Fibroblast of lung (primary cell): ENCODE data around the gene APBA1. TPM values are rescaled to one million over a fixed set of nuclear protein-coding genes. Genes with fewer than 3 reads are reported as not detected.

ENCODE experiments used
- DNase-seq, 2 donors: peaks; one replicate each; pipeline versions ENCODE4 v3.0.0 to v3.0.0-alpha.2; 2010; ENCODE audit warnings: low read depth in 2 of 2
- H2AFZ ChIP-seq: 2 replicates; pipeline ENCODE4 v1.5.1; 2012; ENCODE audit warnings: low read length, control low read depth, inconsistent platforms
- H3K27ac ChIP-seq: 2 replicates; pipeline ENCODE4 v1.5.1; 2011; ENCODE audit warnings: low read length, control low read depth; ENCODE audit not compliant: insufficient read depth
- H3K27me3 ChIP-seq: 2 replicates; pipeline ENCODE4 v1.5.1; 2011; ENCODE audit warnings: mild to moderate bottlenecking, low read length; ENCODE audit not compliant: control insufficient read depth, insufficient read depth
- H3K36me3 ChIP-seq: 2 replicates; pipeline ENCODE4 v1.5.1; 2011; ENCODE audit warnings: low read length; ENCODE audit not compliant: control insufficient read depth, insufficient read depth
- H3K4me1 ChIP-seq: 2 replicates; pipeline ENCODE4 v1.5.1; 2011; ENCODE audit warnings: low read length; ENCODE audit not compliant: control insufficient read depth, insufficient read depth; ENCODE audit errors: extremely low read depth
- H3K4me2 ChIP-seq: 2 replicates; pipeline ENCODE4 v1.5.1; 2011; ENCODE audit warnings: low read length, control low read depth; ENCODE audit not compliant: insufficient read depth; ENCODE audit errors: extremely low read depth
- H3K4me3 ChIP-seq, 4 experiments: fragments of 200-600 bp in 1 of 4; sonication (generic) in 1 of 4; replicated peaks in 1 of 4; 2 replicates each; pipeline ENCODE4 v1.5.1; 2011 to 2016; ENCODE audit warnings: low read length in 4 of 4, low read depth in 3 of 4, mild to moderate bottlenecking in 3 of 4, control low read depth in 2 of 4, inconsistent platforms in 1 of 4, mixed read lengths in 1 of 4; ENCODE audit not compliant: insufficient read depth in 1 of 4; ENCODE audit errors: control extremely low read depth in 1 of 4
- H3K79me2 ChIP-seq: 2 replicates; pipeline ENCODE4 v1.5.1; 2012; ENCODE audit warnings: mild to moderate bottlenecking, low read length, inconsistent platforms; ENCODE audit not compliant: control insufficient read depth, insufficient read depth
- H3K9ac ChIP-seq: 2 replicates; pipeline ENCODE4 v1.5.1; 2011; ENCODE audit warnings: mild to moderate bottlenecking, low read length, control low read depth; ENCODE audit not compliant: insufficient read depth
- H3K9me3 ChIP-seq: 2 replicates; pipeline ENCODE4 v1.5.1; 2012; ENCODE audit warnings: low read depth, low read length; ENCODE audit not compliant: control insufficient read depth, insufficient read depth
- H4K20me1 ChIP-seq: 2 replicates; pipeline ENCODE4 v1.5.1; 2011; ENCODE audit warnings: low read length; ENCODE audit not compliant: control insufficient read depth, insufficient read depth; ENCODE audit errors: extremely low read depth
- EZH2 ChIP-seq: IDR thresholded peaks from 2 replicates; pipeline ENCODE4 v1.5.1; 2012; ENCODE audit warnings: low read length, control low read depth, mild to moderate bottlenecking; ENCODE audit errors: missing control alignments
- polyA plus RNA-seq, 2 donors: library from polyadenylated mRNA; depleted of rRNA in 1 of 2; stranded (reverse) in 1 of 2; unstranded in 1 of 2; fragments of >200 nt; gene quantifications; 2 replicates each; pipeline ENCODE4 v1.2.1, GENCODE V29; 2011 to 2012; ENCODE audit warnings: missing spikeins in 1 of 2
- total RNA-seq: library from RNA; depleted of rRNA; stranded (reverse); fragments of >200 nt; gene quantifications from 2 replicates; pipeline ENCODE4 v1.2.1, GENCODE V29; 2014
- TF ChIP-seq, protein P1 (sequence below), 2 donors: IDR thresholded peaks in 1 of 2; conservative IDR thresholded peaks in 1 of 2; 1 replicate in 1 of 2; 2 replicates in 1 of 2; pipeline ENCODE4 v1.5.1; 2011 to 2012; ENCODE audit warnings: low read length in 2 of 2, control low read depth in 1 of 2, inconsistent platforms in 1 of 2, low read depth in 1 of 2, mild to moderate bottlenecking in 1 of 2

The APBA1 gene
- total and polyA plus RNA-seq, 2 donors (not counting 1 experiment from before 2014, with no cell fraction given), result 5.0 to 8.8 TPM

GRCh38 chr9:69494763-69495162 is 177.4 kb downstream of the APBA1 start:
- TF ChIP-seq, protein P1, sequence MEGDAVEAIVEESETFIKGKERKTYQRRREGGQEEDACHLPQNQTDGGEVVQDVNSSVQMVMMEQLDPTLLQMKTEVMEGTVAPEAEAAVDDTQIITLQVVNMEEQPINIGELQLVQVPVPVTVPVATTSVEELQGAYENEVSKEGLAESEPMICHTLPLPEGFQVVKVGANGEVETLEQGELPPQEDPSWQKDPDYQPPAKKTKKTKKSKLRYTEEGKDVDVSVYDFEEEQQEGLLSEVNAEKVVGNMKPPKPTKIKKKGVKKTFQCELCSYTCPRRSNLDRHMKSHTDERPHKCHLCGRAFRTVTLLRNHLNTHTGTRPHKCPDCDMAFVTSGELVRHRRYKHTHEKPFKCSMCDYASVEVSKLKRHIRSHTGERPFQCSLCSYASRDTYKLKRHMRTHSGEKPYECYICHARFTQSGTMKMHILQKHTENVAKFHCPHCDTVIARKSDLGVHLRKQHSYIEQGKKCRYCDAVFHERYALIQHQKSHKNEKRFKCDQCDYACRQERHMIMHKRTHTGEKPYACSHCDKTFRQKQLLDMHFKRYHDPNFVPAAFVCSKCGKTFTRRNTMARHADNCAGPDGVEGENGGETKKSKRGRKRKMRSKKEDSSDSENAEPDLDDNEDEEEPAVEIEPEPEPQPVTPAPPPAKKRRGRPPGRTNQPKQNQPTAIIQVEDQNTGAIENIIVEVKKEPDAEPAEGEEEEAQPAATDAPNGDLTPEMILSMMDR (conservative IDR thresholded peaks at IDR 0.05 in 1 of 2, IDR thresholded peaks at IDR 0.05 in 1 of 2; ENCODE audit: low read depth in 1 of 2, low read length in 2 of 2), result no peak
- no peak for TF ChIP-seq EZH2
- no peaks in the 10 kb centered on the region for H3K4me1 ChIP-seq
- H3K4me3 ChIP-seq, result no peak overlapping the region
- H3K27me3 ChIP-seq, result no peaks in the 10 kb centered on the region
- DNase-seq, result no peak
- H2AFZ ChIP-seq, result no peak overlapping the region
- H3K36me3 ChIP-seq, result no peaks in the 10 kb centered on the region
- H3K27ac ChIP-seq, result no peak overlapping the region
- no peaks in the 10 kb centered on the region for H3K79me2 ChIP-seq
- no peaks in the 10 kb centered on the region for H4K20me1 ChIP-seq
- no peak overlapping the region for H3K9ac ChIP-seq
- H3K9me3 ChIP-seq, result no peaks in the 10 kb centered on the region
- H3K4me2 ChIP-seq, result no peak overlapping the region

DNA sequence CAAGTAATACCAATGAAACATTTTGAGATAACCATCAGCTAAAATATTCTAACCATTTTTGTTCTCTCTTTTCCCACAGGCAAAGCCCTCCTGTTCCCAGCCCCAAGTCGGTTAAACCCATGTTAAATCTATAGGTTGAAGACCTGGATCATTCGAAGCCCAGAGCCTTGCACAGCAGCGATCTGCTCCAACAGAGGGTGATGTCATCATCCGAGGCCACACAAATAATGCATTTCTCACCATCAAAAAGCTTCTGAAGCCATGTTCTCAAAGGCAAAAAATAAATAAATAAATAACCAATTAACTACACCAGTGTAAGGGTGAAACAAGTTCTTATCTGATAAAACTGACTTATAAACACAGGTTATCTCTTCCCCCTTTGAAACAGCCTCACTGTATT is 178.0 kb downstream of the APBA1 start:
- TF ChIP-seq, protein P1 (conservative IDR thresholded peaks at IDR 0.05 in 1 of 2, IDR thresholded peaks at IDR 0.05 in 1 of 2; ENCODE audit: low read depth in 1 of 2, low read length in 2 of 2), result no peak
- no peak for TF ChIP-seq EZH2
- H3K27ac ChIP-seq, result no peak overlapping the region
- no peaks in the 10 kb centered on the region for H3K4me1 ChIP-seq
- no peaks in the 10 kb centered on the region for H3K36me3 ChIP-seq
- no peaks in the 10 kb centered on the region for H3K79me2 ChIP-seq
- no peaks in the 10 kb centered on the region for H3K27me3 ChIP-seq
- no peak overlapping the region for H2AFZ ChIP-seq
- no peak overlapping the region for H3K9ac ChIP-seq
- H3K4me3 ChIP-seq, result no peak overlapping the region
- H4K20me1 ChIP-seq, result no peaks in the 10 kb centered on the region
- H3K9me3 ChIP-seq, result no peaks in the 10 kb centered on the region
- H3K4me2 ChIP-seq, result no peak overlapping the region
- DNase-seq, result no peak

- Histone ChIP-seq H3K4me1 (no peaks in the 10 kb centered on the region), H4K20me1 (no peaks in the 10 kb centered on the region), H3K27me3 (no peaks in the 10 kb centered on the region), H3K9ac (no peak overlapping the region), H2AFZ (no peak overlapping the region), H3K9me3 (no peaks in the 10 kb centered on the region), H3K4me2 (no peak overlapping the region), H3K79me2 (no peaks in the 10 kb centered on the region), H3K36me3 (no peaks in the 10 kb centered on the region), H3K27ac (no peak overlapping the region), H3K4me3 (no peak overlapping the region)
- TF ChIP-seq, protein P1 (conservative IDR thresholded peaks at IDR 0.05 in 1 of 2, IDR thresholded peaks at IDR 0.05 in 1 of 2; ENCODE audit: low read depth in 1 of 2, low read length in 2 of 2), result no peak
- no peak for TF ChIP-seq EZH2
- DNase-seq, result peak in 1 of 2 donors; percentile 3
Measured at GRCh38 chr9:69486498-69486897, 185.7 kb downstream of the APBA1 start.
